Stimulated activated naive CD8-positive, alpha-beta T cell treated with anti-CD3 and anti-CD28 coated beads, Interleukin-15, Interleukin-2, amounts not matched to agents 100 U/mL and 50 U/mL, for 24 hours (primary cell): Measurements from ENCODE around the gene ZNF331.

Source experiments
- ATAC-seq: fragments of 150-1000 bp; cut with Tn5 transposase; one replicate; pipeline ENCODE4 v1.10.0; 2021
- DNase-seq: peaks from one replicate; pipeline ENCODE4 v3.0.0; 2021

ZNF331 gene

DNA sequence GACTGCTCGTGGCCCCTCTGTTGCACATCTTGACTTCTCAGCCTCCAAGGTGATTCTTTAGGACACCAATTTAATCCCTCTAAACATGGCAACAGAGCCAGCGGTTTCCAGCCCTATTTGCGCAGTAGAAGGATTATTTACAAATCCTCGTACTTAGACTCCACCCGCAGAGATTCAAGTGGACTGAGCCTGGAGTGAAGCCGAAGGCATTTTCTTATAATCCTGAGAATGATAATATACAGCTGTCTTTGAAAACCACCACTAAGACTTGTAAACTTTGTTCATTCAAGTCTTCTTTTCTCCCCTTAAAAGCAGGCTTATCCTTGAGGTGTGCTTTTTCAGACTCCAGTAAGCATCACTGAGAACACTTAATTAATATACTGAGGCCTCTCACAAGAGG lies 89.0 kb downstream of the ZNF331 start:
- no peak for DNase-seq
- no peak for ATAC-seq
